Thymus (tissue), 11 donors: ENCODE measurements around the gene HELZ. TPM values are rescaled to one million over a fixed set of nuclear protein-coding genes. Genes with fewer than 3 reads are reported as not detected.
"Not testable (repeated sequence)": the region's sequence is repeated elsewhere in the genome, so short reads cannot be mapped to it uniquely, and the experiment has no call there.

Experiments
- DNase-seq, 9 donors: peaks; one replicate each; pipeline ENCODE4 v3.0.0-alpha.2; 2013; ENCODE audit warnings: low spot score in 9 of 9, low read depth in 6 of 9, missing footprints in 1 of 9
- H3K27ac ChIP-seq, 2 donors: one replicate each; pipeline ENCODE4 v1.5.1; 2013; ENCODE audit warnings: control low read depth in 1 of 2, low read depth in 1 of 2, low read length in 1 of 2, mild to moderate bottlenecking in 1 of 2, moderate library complexity in 1 of 2
- H3K27me3 ChIP-seq, 2 donors: one replicate each; pipeline ENCODE4 v1.5.1; 2013; ENCODE audit warnings: low read length in 1 of 2; ENCODE audit not compliant: control insufficient read depth in 2 of 2, insufficient read depth in 1 of 2
- H3K36me3 ChIP-seq, 2 donors: one replicate each; pipeline ENCODE4 v1.5.1; 2013; ENCODE audit warnings: low read length in 1 of 2, mild to moderate bottlenecking in 1 of 2, moderate library complexity in 1 of 2; ENCODE audit not compliant: control insufficient read depth in 2 of 2, insufficient read depth in 2 of 2
- H3K4me1 ChIP-seq, 2 donors: one replicate each; pipeline ENCODE4 v1.5.1; 2013; ENCODE audit warnings: low read length in 2 of 2; ENCODE audit not compliant: control insufficient read depth in 2 of 2, insufficient read depth in 2 of 2
- H3K4me3 ChIP-seq, 2 donors: one replicate each; pipeline ENCODE4 v1.5.1; 2013; ENCODE audit warnings: low read length in 2 of 2, control low read depth in 1 of 2, mild to moderate bottlenecking in 1 of 2
- H3K9me3 ChIP-seq, 2 donors: one replicate each; pipeline ENCODE4 v1.5.1; 2013; ENCODE audit warnings: low read length in 1 of 2, mild to moderate bottlenecking in 1 of 2; ENCODE audit not compliant: control insufficient read depth in 2 of 2, insufficient read depth in 1 of 2
- WGBS: extraction: QIAGEN DNeasy Blood & Tissue Kit; methylation state at CpG from one replicate; pipeline ENCODE4 v1.1.7; 2013; 5-methylcytosine and 5-hydroxymethylcytosine counted together
- polyA plus RNA-seq: library from polyadenylated mRNA; stranded (reverse); fragments of 200-250 nt; gene quantifications from one replicate; pipeline ENCODE4 v1.2.3, GENCODE V29; 2013
- total RNA-seq: library from RNA; stranded (reverse); fragments of 120-200 nt; gene quantifications from one replicate; pipeline ENCODE4 v1.2.4, GENCODE V29; 2013
- donor health status: healthy.

The HELZ gene
- total and polyA plus RNA-seq, 2 donors = 8.2 to 27.5 TPM

DNA sequence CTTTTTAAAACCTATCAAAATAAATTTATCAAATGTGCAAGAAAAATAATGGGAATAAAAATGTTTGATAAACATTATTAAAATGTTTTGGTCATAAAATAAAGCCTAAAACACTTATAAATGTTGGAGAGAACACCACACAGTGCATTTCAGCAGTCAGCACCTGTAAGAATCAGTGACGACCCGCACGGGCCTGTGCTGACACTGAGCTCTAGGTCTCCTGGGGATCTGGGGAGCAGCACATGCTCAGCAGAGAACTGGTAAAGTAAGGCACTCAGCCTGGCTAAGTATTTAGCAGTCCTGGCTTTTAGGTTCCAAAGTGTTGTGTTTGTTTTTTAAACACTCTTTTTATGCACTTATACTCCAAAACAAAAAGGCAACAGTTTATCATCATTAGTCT, 46.9 kb downstream of the HELZ start:
- peaks cover 26 to 63% of the 10 kb centered on the region in 2 donors for H3K36me3 ChIP-seq
- 96% methylated on average over 3 of the region's 3 CpGs for WGBS
- no peaks in the 10 kb centered on the region for H3K27me3 ChIP-seq
- H3K4me1 ChIP-seq = no peaks in the 10 kb centered on the region
- H3K9me3 ChIP-seq = no peaks in the 10 kb centered on the region
- DNase-seq = no peak
- H3K4me3 ChIP-seq = no peak overlapping the region
- H3K27ac ChIP-seq = no peak overlapping the region

DNA sequence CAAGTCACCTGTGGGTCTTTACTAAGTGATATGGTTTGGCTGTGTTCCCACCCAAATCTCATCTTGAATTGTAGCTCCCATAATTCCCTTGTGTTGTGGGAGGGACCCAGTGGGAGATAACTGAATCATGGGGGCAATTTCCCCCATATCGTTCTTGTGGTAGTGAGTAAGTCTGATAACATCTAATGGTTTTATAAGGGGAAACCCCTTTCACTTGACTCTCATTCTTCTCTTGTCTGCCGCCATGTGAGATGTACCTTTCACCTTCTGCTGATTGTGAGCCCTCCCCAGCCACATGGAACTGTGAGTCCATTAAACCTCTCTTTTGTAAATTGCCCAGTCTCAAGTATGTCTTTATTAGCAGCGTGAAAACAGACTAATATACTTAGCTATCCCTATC, 48.0 kb downstream of the HELZ start:
- H3K27ac ChIP-seq, H3K4me1 ChIP-seq, H3K27me3 ChIP-seq, DNase-seq, H3K4me3 ChIP-seq, H3K9me3 ChIP-seq: not testable (repeated sequence)
- 76% methylated on average over 3 of the region's 3 CpGs for WGBS
- H3K36me3 ChIP-seq = peaks cover 25 to 54% of the 10 kb centered on the region in 2 donors

DNA sequence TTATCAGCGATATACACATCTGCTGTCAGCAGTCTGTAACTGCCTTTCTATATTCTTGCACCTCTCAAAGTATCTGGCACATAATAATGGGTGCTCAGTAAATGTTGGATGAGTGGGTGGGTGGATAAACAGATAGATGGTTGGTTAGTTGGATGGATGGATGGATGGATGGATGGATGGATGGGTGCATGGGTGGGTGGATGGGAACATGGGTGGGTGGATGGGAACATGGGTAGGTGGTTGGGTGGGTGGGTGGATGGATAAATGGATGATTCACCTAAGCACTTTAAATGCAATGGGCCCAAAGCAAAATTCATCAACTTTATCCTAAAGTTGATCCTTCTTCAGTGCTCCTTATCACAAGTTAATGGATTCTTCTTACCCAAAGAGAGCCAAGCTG, 48.6 kb downstream of the HELZ start:
- no peak overlapping the region for H3K27ac ChIP-seq
- H3K9me3 ChIP-seq = no peaks in the 10 kb centered on the region
- H3K36me3 ChIP-seq = peaks cover 25 to 54% of the 10 kb centered on the region in 2 donors
- no peaks in the 10 kb centered on the region for H3K27me3 ChIP-seq
- H3K4me1 ChIP-seq = no peaks in the 10 kb centered on the region
- H3K4me3 ChIP-seq = no peak overlapping the region
- WGBS = 94% methylated on average over 1 of the region's 1 CpG
- DNase-seq = no peak

DNA sequence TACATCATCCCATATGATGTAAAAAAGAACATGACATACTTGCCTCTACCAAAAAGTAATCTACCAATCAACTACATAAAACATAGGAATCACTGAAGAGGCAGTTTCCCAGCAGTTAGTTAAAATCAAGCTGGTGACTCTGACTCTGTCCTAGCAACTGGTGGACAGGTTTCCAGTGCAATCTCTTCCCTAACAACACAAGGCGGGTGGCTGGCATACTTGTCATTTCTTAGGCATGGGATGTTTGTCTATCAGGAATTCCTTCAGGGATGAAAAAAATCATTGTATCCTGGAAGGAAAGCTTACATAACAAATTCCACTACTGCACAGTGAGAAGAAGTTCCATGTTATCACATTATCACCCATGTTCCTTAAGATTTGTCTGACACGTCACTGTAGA, 50.9 kb downstream of the HELZ start:
- 99% methylated on average over 2 of the region's 2 CpGs for WGBS
- no peaks in the 10 kb centered on the region for H3K27me3 ChIP-seq
- no peak overlapping the region for H3K27ac ChIP-seq
- no peak for DNase-seq
- no peaks in the 10 kb centered on the region for H3K4me1 ChIP-seq
- H3K9me3 ChIP-seq = no peaks in the 10 kb centered on the region
- H3K4me3 ChIP-seq = no peak overlapping the region
- peaks cover 17 to 42% of the 10 kb centered on the region in 2 donors for H3K36me3 ChIP-seq

DNA sequence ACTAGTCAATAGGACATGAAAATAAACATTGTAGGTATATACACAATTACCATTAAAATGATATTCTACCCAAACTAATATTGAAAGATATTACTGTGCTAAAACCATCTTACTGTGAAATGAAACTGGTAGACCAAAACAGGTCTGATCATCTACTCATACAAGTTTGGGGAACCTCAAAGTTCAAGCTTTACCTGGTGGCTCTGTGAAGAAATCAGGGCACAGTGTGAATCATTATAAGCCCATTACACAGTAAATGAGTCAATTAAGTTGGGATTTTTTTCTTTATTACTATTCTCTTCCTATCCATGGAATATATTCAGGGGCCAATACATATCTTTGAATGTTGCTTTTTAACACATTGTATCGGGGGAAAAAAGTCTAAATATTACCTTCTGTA, 57.1 kb downstream of the HELZ start:
- no peak overlapping the region for H3K4me3 ChIP-seq
- no peaks in the 10 kb centered on the region for H3K4me1 ChIP-seq
- no peak for DNase-seq
- H3K9me3 ChIP-seq = no peaks in the 10 kb centered on the region
- H3K27ac ChIP-seq = no peak overlapping the region
- peaks cover 0 to 32% of the 10 kb centered on the region in 2 donors for H3K36me3 ChIP-seq
- no peaks in the 10 kb centered on the region for H3K27me3 ChIP-seq
- WGBS = 98% methylated on average over 1 of the region's 1 CpG

DNA sequence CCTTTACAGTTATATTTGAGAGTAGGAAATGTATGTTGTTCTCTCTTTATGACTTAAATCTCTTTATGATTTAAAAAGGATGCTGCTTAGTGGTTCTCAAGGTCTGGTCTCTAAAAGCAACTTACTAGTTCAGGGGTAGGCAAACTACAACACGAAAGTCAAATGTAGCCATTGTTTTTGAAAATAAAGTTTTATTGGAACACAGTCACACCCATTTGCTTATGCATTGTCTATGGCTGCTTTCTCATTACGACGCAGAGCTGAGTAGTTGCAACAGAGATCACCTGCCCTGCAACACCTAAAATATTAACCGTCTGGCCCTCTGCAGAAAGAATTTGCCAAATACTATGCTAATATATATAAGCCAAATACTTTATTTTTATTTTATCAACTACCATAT, 58.2 kb downstream of the HELZ start:
- H3K4me3 ChIP-seq = no peak overlapping the region
- no peak overlapping the region for H3K27ac ChIP-seq
- no peak for DNase-seq
- no peaks in the 10 kb centered on the region for H3K4me1 ChIP-seq
- H3K36me3 ChIP-seq = peaks cover 2 to 38% of the 10 kb centered on the region in 2 donors
- 98% methylated on average over 4 of the region's 4 CpGs for WGBS
- no peaks in the 10 kb centered on the region for H3K27me3 ChIP-seq
- H3K9me3 ChIP-seq = no peaks in the 10 kb centered on the region

DNA sequence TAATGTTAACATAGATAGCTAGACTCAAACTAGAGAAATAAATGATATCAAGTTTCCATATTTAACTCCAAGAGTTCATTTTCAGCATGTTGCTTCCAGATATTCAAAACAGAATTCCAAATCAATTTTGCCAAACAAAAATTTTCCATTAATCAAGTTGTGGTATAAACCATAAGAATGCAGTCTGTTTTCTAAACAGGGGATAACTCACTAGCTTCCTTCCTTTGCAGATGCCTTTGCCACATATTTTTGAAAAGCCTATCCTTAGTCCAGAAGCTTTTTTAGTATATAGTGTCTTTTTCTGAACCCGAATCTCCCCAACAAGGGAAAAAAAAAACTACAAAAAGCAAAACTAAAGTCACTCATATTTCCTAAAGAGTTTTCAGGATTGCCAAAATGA, 61.5 kb downstream of the HELZ start:
- H3K4me1 ChIP-seq = no peaks in the 10 kb centered on the region
- WGBS = 94% methylated on average over 1 of the region's 1 CpG
- DNase-seq = no peak
- H3K27me3 ChIP-seq = no peaks in the 10 kb centered on the region
- no peak overlapping the region for H3K4me3 ChIP-seq
- no peak overlapping the region for H3K27ac ChIP-seq
- no peaks in the 10 kb centered on the region for H3K9me3 ChIP-seq
- H3K36me3 ChIP-seq = peaks cover 7 to 31% of the 10 kb centered on the region in 2 donors

DNA sequence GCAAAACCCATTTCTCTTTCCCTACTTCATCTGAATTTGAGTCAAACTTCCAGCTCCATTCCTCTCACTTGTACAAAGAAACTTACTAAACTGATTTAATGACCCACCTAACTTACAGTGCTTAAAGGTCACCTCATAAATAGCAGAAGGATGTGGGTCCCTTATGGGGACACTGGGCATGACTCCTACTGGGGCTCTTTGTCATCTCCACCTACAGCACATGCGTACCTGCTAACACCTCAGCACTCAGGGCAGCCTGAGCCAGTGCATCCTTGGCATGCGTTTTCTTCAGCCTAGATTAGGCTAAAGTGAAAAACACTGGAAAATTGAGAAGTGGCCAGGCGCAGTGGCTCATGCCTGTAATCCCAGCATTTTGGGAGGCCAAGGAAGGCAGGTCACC, 63.2 kb downstream of the HELZ start:
- Histone ChIP-seq H3K36me3 (peaks cover 9 to 25% of the 10 kb centered on the region in 2 donors), H3K9me3 (no peaks in the 10 kb centered on the region), H3K27ac (no peak overlapping the region), H3K4me1 (no peaks in the 10 kb centered on the region), H3K27me3 (no peaks in the 10 kb centered on the region), H3K4me3 (no peak overlapping the region)
- WGBS = 98% methylated on average over 3 of the region's 3 CpGs
- DNase-seq = no peak

DNA sequence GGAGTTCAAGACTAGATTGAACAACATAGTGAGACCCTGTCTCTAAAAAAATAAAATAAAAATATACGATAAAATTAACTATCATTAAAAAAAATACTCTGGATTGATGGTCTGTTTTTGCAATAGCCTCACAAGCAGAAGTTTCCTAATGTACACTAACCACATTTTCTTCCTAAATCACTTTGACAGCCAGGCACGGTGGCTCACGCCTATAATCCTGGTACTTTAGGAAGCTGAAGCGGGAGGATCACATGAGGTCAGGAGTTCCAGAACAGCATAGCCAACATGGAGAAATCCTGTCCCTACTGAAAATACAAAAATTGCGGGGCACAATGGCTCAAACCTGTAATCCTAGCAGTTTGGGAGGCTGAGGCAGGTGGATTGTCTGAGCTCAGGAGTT, 64.7 kb downstream of the HELZ start:
- Histone ChIP-seq H3K9me3 (no peaks in the 10 kb centered on the region), H3K36me3 (peaks cover 15 to 27% of the 10 kb centered on the region in 2 donors), H3K27ac (no peak overlapping the region), H3K4me3 (no peak overlapping the region), H3K4me1 (no peaks in the 10 kb centered on the region), H3K27me3 (no peaks in the 10 kb centered on the region)
- no peak for DNase-seq
- WGBS = 91% methylated on average over 5 of the region's 5 CpGs

DNA sequence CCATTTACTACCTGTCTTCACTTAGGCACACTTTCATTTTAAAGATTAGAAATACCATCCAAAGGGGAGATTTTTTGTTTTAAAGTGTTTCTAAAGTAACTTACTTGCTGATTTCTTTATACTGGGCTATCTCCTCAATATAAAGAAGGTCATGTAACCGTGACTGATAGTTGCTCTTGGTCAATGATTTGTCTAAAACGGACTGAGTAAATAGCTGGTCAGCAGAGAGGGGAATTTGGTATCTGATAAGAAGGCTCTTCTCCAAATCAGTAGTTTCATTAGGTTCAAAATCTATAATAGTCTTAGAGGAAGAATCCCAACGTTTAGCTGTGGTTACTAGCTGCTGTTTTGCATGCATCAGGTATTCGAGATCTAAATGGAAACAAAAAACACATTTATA, 66.4 kb downstream of the HELZ start:
- Histone ChIP-seq H3K4me3 (no peak overlapping the region), H3K27me3 (no peaks in the 10 kb centered on the region), H3K9me3 (no peaks in the 10 kb centered on the region), H3K27ac (no peak overlapping the region), H3K4me1 (no peaks in the 10 kb centered on the region), H3K36me3 (peaks cover 19 to 34% of the 10 kb centered on the region in 2 donors)
- 98% methylated on average over 4 of the region's 4 CpGs for WGBS
- DNase-seq = no peak
